Measurements from ENCODE around the gene DUSP8. TPM values are rescaled to one million over a fixed set of nuclear protein-coding genes. Genes with fewer than 3 reads are reported as not detected.
"Not testable (repeated sequence)": the region's sequence is repeated elsewhere in the genome, so short reads cannot be mapped to it uniquely, and the experiment has no call there.

The DUSP8 gene
- total and polyA plus RNA-seq, 2 donors (not counting 1 experiment from before 2014, with no cell fraction given) = 4.3 to 7.2 TPM

- peaks cover 9 to 18% of the 10 kb centered on the region in 2 donors for H3K4me1 ChIP-seq (ENCODE audit: control insufficient read depth in 2 of 2, insufficient read depth in 2 of 2, low read length in 2 of 2)
- peaks cover 0 to 4% of the 10 kb centered on the region in 2 experiments for H3K36me3 ChIP-seq (replicated peaks in 1 of 2; ENCODE audit: control extremely low read depth in 1 of 2, control insufficient read depth in 1 of 2, extremely low read depth in 1 of 2, insufficient read depth in 2 of 2, low read length in 1 of 2)
- POLR2A ChIA-PET = no interaction called here
- no peak overlapping the region for H3K4me3 ChIP-seq (ENCODE audit: control extremely low read depth in 1 of 5, extremely low read depth in 1 of 5, insufficient read depth in 1 of 5, low read depth in 2 of 5, low read length in 4 of 5)
- no peak overlapping the region for H3K4me2 ChIP-seq (replicated peaks; ENCODE audit: low read depth, low read length, poor library complexity, severe bottlenecking)
- no peak for TF ChIP-seq CTCF (IDR thresholded peaks at IDR 0.05)
- no peak overlapping the region for H3K9ac ChIP-seq (ENCODE audit: low read length)
- Mint-ChIP-seq H3K4me3 (no peak overlapping the region), H3K27ac (no peak overlapping the region), H3K4me1 (peaks cover 61% of the 10 kb centered on the region), H3K27me3 (no peaks in the 10 kb centered on the region), H3K9me3 (ENCODE audit: insufficient read depth) (no peaks in the 10 kb centered on the region)
- intact Hi-C loops (cut with micrococcal nuclease) = loop anchor here (10.0 kb wide), 1 partner anchor 219 kb away; no protein-coding TSS in a partner anchor
- ATAC-seq (ENCODE audit: low read depth) (no peak), DNase-seq (no peak)
- 91% methylated on average over 23 of the region's 23 CpGs for WGBS (ENCODE audit: insufficient coverage)
- no peaks in the 10 kb centered on the region for H3K9me3 ChIP-seq (ENCODE audit: control extremely low read depth in 1 of 3, control insufficient read depth in 2 of 3, insufficient read depth in 1 of 3, low read length in 2 of 3)
- H3K27ac ChIP-seq (ENCODE audit: low read length in 2 of 2) = no peak overlapping the region
- peaks cover 96% of the 10 kb centered on the region for H3K79me2 ChIP-seq (ENCODE audit: control insufficient read depth, insufficient read depth, low read length)
- CTCF ChIA-PET = interaction anchor here (0.7 to 2.9 kb wide), 4 partner anchors 61 to 309 kb away, joined by 3 to 17 read pairs (median 8); no protein-coding TSS in a partner anchor
- peaks cover 97% of the 10 kb centered on the region for H4K20me1 ChIP-seq (ENCODE audit: control insufficient read depth, insufficient read depth, low read length, poor library complexity, severe bottlenecking)
- no peaks in the 10 kb centered on the region for H3K27me3 ChIP-seq (replicated peaks in 1 of 4; ENCODE audit: control extremely low read depth in 1 of 4, control insufficient read depth in 3 of 4, insufficient read depth in 4 of 4, low read length in 3 of 4)
- H2AFZ ChIP-seq (ENCODE audit: insufficient read depth, low read depth, low read length, poor library complexity, severe bottlenecking) = no peak overlapping the region
Observed at GRCh38 chr11:1513326-1514296, 58.5 kb downstream of the DUSP8 start.

- H3K4me2 ChIP-seq (replicated peaks; ENCODE audit: low read depth, low read length, poor library complexity, severe bottlenecking); H3K27me3 Mint-ChIP-seq; CTCF ChIA-PET; DNase-seq; H3K27ac Mint-ChIP-seq; H3K4me3 ChIP-seq (ENCODE audit: control extremely low read depth in 1 of 5, extremely low read depth in 1 of 5, insufficient read depth in 1 of 5, low read depth in 2 of 5, low read length in 4 of 5); H3K4me3 Mint-ChIP-seq; ATAC-seq (ENCODE audit: low read depth); H3K36me3 ChIP-seq (replicated peaks in 1 of 2; ENCODE audit: control extremely low read depth in 1 of 2, control insufficient read depth in 1 of 2, extremely low read depth in 1 of 2, insufficient read depth in 2 of 2, low read length in 1 of 2); H3K9me3 Mint-ChIP-seq (ENCODE audit: insufficient read depth); H3K27me3 ChIP-seq (replicated peaks in 1 of 4; ENCODE audit: control extremely low read depth in 1 of 4, control insufficient read depth in 3 of 4, insufficient read depth in 4 of 4, low read length in 3 of 4); POLR2A ChIA-PET; H3K27ac ChIP-seq (ENCODE audit: low read length in 2 of 2); H2AFZ ChIP-seq (ENCODE audit: insufficient read depth, low read depth, low read length, poor library complexity, severe bottlenecking); H3K9me3 ChIP-seq (ENCODE audit: control extremely low read depth in 1 of 3, control insufficient read depth in 2 of 3, insufficient read depth in 1 of 3, low read length in 2 of 3); H3K9ac ChIP-seq (ENCODE audit: low read length): not testable (repeated sequence)
- intact Hi-C loops (cut with micrococcal nuclease) = loop anchor here (10.0 kb wide), 1 partner anchor 218 kb away; no protein-coding TSS in a partner anchor
- Histone ChIP-seq H3K4me1 (ENCODE audit: control insufficient read depth in 2 of 2, insufficient read depth in 2 of 2, low read length in 2 of 2) (peaks cover 9 to 27% of the 10 kb centered on the region in 2 donors), H4K20me1 (ENCODE audit: control insufficient read depth, insufficient read depth, low read length, poor library complexity, severe bottlenecking) (peaks cover 97% of the 10 kb centered on the region), H3K79me2 (ENCODE audit: control insufficient read depth, insufficient read depth, low read length) (peaks cover 96% of the 10 kb centered on the region)
- WGBS (ENCODE audit: insufficient coverage) = 100% methylated on average over 1 of the region's 9 CpGs
- H3K4me1 Mint-ChIP-seq = peaks cover 64% of the 10 kb centered on the region
Observed at GRCh38 chr11:1512531-1513258, 59.4 kb downstream of the DUSP8 start.

All from B cell (primary cell).